Upper lobe of right lung (tissue), 1 donor: ENCODE data around the gene NAA10. TPM values are rescaled to one million over a fixed set of nuclear protein-coding genes. Genes with fewer than 3 reads are reported as not detected.
A peak's percentile ranks its signal among the peaks of the same experiment; 100 is the strongest.

Experiments
- ATAC-seq: fragments of 200-7000 bp; cut with Tn5 transposase; one replicate; pipeline ENCODE4 v1.9.1; 2020; ENCODE audit warnings: mild to moderate bottlenecking, moderate library complexity
- DNase-seq: peaks from one replicate; pipeline ENCODE4 v3.0.0-alpha.2; 2020
- H3K27ac ChIP-seq: fragments of 200-600 bp; one replicate; pipeline ENCODE4 v1.8.0; 2022
- H3K27me3 ChIP-seq: fragments of 200-600 bp; one replicate; pipeline ENCODE4 v1.8.0; 2022; ENCODE audit warnings: mild to moderate bottlenecking
- H3K36me3 ChIP-seq: fragments of 200-600 bp; one replicate; pipeline ENCODE4 v1.8.0; 2022
- H3K4me1 ChIP-seq: fragments of 200-600 bp; one replicate; pipeline ENCODE4 v1.8.0; 2022
- H3K4me3 ChIP-seq: fragments of 200-600 bp; one replicate; pipeline ENCODE4 v1.8.0; 2022; ENCODE audit warnings: mild to moderate bottlenecking
- H3K9me3 ChIP-seq: fragments of 200-600 bp; one replicate; pipeline ENCODE4 v1.8.0; 2022
- intact Hi-C: fragments of 100-400 bp; cut with DNase I; formaldehyde crosslinking; loops from one replicate; pipeline ENCODE4 v1.11.0; 2022
- total RNA-seq: library from RNA; stranded (reverse); fragmentation: NEBNext Ultra II Directional; extraction: Animal tissue kit (Norgen Biotek cat#: 25700); gene quantifications from one replicate; pipeline ENCODE4 v1.2.1, GENCODE V29; 2021
- TF ChIP-seq, protein P1 (sequence below): fragments of 200-600 bp; IDR thresholded peaks from one replicate; pipeline ENCODE4 v1.8.0; 2022; ENCODE audit warnings: antibody characterized with exemption
- donor health status: DM: no; HTN: yes; CAD: no; lungs with severe emphysema.

Gene NAA10
- total RNA-seq, 1 donor from 2014 or later = 84.6 TPM

DNA sequence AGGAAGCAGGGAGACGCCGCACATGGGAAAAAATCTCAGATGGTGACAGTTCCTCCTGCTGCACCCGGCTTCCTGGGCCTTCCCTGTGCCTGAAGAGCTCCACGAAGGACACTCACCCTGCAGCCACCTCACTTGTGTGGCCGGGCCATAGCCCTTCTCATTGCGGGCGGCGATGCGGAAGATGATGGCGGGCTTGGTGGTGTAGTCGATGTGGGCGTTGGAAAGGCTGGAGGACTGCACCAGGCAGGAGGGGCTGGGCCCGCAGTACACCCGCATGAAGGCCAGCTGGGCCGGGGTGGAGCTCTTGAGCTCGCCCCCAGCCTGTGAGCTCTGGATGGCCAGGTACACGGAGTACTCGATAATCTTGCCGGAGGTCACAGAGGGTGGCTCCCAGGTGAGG is 15.3 kb upstream of the NAA10 start:
- ATAC-seq (no peak), DNase-seq (no peak)
- no peak overlapping the region for H3K27ac ChIP-seq
- H3K9me3 ChIP-seq = no peaks in the 10 kb centered on the region
- H3K36me3 ChIP-seq = peaks cover 42% of the 10 kb centered on the region
- H3K4me1 ChIP-seq = peaks cover 3% of the 10 kb centered on the region
- no peak overlapping the region for H3K4me3 ChIP-seq
- H3K27me3 ChIP-seq = no peaks in the 10 kb centered on the region
- intact Hi-C loops = loop anchor here (10.0 kb wide), 1 partner anchor 185 kb away; the partner anchor contains the start of gene PLXNB3
- TF ChIP-seq, protein P1, sequence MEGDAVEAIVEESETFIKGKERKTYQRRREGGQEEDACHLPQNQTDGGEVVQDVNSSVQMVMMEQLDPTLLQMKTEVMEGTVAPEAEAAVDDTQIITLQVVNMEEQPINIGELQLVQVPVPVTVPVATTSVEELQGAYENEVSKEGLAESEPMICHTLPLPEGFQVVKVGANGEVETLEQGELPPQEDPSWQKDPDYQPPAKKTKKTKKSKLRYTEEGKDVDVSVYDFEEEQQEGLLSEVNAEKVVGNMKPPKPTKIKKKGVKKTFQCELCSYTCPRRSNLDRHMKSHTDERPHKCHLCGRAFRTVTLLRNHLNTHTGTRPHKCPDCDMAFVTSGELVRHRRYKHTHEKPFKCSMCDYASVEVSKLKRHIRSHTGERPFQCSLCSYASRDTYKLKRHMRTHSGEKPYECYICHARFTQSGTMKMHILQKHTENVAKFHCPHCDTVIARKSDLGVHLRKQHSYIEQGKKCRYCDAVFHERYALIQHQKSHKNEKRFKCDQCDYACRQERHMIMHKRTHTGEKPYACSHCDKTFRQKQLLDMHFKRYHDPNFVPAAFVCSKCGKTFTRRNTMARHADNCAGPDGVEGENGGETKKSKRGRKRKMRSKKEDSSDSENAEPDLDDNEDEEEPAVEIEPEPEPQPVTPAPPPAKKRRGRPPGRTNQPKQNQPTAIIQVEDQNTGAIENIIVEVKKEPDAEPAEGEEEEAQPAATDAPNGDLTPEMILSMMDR = no peak

DNA sequence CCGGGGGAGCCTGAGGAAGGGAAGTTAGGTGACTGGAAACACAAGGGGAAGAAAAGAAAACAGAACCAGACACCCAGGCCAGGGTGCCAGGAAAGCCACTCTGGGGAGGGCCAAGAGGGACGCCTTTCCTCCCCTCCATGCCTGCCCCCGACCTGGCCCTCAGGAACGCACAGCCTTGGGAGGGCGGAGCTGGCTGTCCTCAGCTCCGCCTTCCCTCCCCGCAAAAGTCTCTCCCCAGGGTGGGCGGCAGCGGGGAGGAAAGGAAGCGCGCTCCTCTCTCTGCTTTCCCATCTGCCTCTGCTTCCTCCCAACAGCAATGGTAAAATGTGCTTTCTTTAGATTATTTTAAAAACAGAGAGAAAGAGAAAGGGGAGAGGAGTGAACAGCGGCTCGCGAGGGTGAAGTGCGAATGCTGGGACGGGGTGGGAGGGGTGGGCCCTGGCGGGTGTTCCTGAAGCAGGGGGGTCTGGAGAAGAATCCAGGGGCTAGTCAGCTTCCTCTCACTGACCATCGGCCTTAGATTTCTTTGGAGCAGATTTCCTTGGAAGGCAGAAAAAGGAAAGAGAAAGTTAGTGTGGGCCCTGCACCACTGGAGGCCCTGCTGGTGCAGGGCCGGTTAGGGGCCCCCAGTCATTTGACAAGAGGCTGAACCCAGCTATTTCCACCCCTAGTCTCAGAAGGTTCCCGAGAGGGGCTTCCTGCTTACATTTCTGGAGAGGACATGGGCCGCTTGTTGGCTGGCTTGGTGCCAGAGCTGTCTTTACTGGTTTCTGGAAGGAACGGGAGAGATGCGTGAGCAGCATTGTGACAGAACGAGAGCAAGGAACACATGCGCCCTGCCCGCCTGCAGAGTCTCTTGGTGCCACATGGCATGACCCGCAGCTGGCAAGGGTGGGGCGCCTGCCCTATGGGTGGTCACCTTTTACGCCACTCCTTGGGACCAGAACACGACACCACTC is 14.3 kb upstream of the NAA10 start:
- H3K4me1 ChIP-seq = peaks cover 3% of the 10 kb centered on the region
- H3K36me3 ChIP-seq = peaks cover 42% of the 10 kb centered on the region
- intact Hi-C loops = no loop called here
- no peak overlapping the region for H3K4me3 ChIP-seq
- no peaks in the 10 kb centered on the region for H3K27me3 ChIP-seq
- TF ChIP-seq, protein P1 = no peak
- ATAC-seq = no peak
- H3K9me3 ChIP-seq = no peaks in the 10 kb centered on the region
- DNase-seq = no peak
- peak overlapping the region; percentile 51 for H3K27ac ChIP-seq

DNA sequence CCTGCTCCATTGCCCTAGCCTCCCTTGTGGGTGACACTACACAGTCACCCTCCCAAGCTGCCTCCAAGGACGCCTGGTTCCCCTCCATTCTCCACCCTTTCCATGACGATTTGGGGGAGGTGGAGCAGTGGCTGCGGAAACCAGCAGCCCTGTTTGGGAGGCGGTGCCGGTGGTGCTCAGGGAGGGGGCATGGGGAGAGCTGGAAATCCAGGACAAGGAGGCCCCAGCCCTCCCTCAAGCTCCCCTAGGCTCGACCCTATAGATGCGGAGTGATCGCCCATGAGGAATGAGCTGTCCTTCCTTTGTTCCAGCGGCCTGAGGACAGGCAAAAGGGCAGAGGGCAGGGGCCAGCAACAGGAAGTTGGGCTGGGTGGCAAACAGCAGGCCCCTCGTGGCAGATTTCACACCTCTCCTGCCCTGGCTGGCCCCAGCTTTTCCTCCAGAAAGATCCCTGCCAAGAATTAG is 13.2 kb upstream of the NAA10 start:
- peak overlapping the region; percentile 47 for H3K27ac ChIP-seq
- no peaks in the 10 kb centered on the region for H3K27me3 ChIP-seq
- intact Hi-C loops = no loop called here
- no peak for ATAC-seq
- H3K4me3 ChIP-seq = no peak overlapping the region
- TF ChIP-seq, protein P1 = no peak
- peaks cover 38% of the 10 kb centered on the region for H3K36me3 ChIP-seq
- H3K9me3 ChIP-seq = no peaks in the 10 kb centered on the region
- H3K4me1 ChIP-seq = peaks cover 3% of the 10 kb centered on the region
- DNase-seq = no peak

DNA sequence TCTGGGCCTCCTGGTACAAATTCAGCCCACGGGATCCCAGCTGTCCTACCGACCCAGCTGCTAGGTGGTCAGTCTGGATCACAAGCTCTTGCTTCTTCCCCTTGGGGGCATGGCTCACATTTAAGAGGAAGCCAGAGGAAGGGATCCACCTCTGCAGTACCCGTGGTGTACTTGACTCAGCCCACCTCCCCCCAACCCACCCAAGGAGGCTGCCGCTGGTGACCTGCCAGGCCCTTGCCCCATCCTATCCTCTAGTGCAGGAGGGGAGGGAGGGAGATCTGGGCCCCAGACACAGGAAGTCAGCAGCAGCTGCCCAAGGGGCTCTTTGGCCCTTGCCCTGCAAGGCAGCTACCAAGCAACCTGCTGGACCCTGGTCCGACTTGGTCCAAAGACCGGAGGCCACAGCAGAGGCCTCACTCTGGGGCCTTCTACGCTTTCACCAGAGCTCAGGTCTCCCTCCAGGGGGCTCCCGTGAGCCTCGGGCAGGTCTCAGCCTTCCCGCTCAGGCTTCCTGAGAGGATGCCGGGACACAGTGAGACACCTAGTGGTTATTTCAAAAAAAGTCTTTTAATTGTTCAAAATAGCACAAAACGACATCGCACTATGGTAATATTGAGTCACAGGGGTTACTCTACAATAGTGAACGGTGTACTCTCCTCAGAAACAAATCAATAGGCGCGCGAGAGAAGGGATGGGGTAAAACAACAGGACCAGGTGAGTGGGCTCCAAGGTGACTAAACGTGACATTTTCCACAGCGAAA is 12.4 kb upstream of the NAA10 start:
- DNase-seq = peak; percentile 85
- H3K27ac ChIP-seq = peak overlapping the region; percentile 47

More for the DNA sequence above, 12.4 kb upstream of the NAA10 start:
- intact Hi-C loops = no loop called here
- peaks cover 29% of the 10 kb centered on the region for H3K36me3 ChIP-seq
- no peak overlapping the region for H3K4me3 ChIP-seq
- peaks cover 3% of the 10 kb centered on the region for H3K4me1 ChIP-seq
- H3K27me3 ChIP-seq = no peaks in the 10 kb centered on the region
- no peaks in the 10 kb centered on the region for H3K9me3 ChIP-seq
- peak; percentile 90 for ATAC-seq
- TF ChIP-seq, protein P1 = peak; percentile 75
